CD4-positive, alpha-beta T cell treated with Interleukin-10 for 1 hour (primary cell): Measurements from ENCODE around the gene SNAPIN.
"Not testable (repeated sequence)": the region's sequence is repeated elsewhere in the genome, so short reads cannot be mapped to it uniquely, and the experiment has no call there.

Experiments
- DNase-seq: peaks from one replicate; pipeline ENCODE4 v3.0.0-alpha.2; 2020

SNAPIN gene

DNA sequence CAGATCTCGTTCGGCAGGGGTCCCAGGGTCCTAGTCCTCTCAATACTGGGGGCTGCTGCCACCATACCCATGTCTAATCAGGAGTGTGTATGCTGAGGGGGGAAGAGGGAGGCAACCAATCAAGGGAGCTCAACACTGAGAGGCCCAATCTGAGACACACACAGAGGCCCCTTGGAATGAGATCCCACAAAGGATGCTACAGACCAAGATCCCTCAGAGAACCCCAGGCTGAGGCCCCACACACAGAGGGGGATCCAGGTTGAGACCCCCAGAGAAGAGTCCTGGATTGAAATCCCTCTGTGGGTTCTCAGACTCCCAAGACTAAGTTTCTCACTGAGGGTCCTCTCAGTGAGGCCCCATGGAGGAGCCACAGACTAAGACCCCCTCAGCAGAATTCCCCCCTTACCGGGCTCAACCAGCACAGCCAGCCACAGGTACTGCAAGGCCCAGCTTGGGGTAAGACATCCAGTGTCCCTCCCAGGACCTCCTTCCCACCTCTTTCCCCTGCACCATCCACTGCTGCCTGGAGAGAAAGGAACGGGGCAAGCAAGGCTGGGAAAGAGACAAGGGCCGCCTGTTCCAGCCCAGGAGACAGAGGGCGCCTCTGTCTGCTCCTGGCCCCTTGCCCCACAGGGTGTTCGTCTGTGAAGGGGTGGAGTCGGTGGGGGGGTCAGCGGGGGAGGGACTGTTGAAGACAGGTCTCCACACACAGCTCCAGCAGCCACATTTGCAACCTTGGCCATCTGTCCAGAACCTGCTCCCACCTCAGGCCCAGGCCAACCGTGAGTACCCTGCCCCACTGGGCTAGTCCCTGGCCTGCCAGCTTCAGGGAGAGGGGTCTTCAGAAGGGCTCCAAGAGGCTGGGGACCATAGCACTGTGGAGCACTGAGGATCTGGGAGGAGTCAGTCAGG is 30.5 kb upstream of the SNAPIN start, which contains the start of gene S100A1:
TSS of gene S100A1 (plus strand) at position 720 of the 912 bp plus-strand sequence. CDS start 2,088 bp downstream, outside the sequence.
- no peak for DNase-seq

DNA sequence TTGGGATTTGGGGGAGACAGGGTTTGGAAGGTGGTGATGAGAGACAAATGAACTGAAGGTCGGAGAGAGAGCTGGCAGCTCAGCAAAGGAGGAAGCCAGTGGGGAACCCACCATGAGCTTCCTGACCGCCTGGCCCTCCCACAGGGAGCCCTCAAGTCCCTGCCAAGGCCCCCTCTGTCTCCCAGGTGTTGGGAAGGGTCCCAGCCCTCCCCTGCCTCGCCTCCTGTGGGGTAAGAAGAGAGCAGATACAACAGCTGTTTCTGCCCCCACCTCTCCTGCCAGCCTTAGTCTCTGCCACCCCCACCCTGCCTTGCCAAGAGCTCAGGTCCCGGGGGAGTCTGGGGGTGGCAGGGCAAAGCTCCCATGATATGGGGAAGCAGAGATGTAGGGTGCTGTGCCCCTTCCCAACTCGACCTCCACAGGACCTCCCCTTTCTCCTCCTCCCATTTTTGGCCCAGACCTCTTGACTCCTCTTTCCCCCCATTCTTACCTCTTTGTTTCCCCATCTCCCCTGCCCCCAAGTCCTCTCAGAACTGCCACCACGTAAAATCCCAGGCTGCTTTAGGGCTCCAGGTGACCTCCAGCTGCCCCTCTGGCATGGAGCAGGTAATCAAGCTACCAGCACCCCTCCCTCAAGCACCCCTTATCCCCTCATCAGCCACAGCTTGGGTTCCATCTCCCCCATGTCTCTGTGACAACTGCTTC is 29.7 kb upstream of the SNAPIN start:
- no peak for DNase-seq

DNA sequence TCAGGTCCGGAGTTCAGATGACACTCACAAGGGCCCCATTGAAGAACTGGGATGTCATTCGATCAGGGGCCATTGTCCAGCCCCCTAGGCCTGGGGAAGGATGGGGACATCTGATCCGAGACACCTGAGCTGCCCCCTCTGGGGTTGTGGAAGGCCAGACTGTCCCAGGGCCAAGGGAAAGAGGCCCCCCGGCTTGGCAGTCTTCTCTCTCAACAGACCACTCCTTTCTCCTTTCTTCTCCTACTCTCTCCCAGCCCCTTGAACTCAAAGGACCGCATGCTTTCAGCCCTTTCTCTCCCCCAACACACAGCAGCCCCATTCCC is 29.2 kb upstream of the SNAPIN start:
- DNase-seq = no peak

- no peak for DNase-seq
These were observed 28.5 kb upstream of the SNAPIN start for GRCh38 chr1:153629971-153630370.

DNA sequence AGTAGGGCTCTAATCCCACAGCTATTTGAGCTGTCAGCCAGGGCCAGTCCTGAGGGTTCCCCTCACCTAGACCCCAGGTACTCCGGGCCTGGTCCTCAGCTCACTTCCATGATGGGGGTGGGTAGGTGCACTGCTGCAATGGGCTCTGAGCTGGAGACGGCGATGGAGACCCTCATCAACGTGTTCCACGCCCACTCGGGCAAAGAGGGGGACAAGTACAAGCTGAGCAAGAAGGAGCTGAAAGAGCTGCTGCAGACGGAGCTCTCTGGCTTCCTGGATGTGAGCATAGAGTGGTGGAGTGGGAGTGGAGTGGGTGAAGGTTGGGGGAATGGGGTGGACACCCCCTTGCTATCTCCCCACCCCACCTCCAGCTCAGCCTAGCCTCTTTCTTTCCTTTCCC is 28.1 kb upstream of the SNAPIN start:
- DNase-seq = no peak

DNA sequence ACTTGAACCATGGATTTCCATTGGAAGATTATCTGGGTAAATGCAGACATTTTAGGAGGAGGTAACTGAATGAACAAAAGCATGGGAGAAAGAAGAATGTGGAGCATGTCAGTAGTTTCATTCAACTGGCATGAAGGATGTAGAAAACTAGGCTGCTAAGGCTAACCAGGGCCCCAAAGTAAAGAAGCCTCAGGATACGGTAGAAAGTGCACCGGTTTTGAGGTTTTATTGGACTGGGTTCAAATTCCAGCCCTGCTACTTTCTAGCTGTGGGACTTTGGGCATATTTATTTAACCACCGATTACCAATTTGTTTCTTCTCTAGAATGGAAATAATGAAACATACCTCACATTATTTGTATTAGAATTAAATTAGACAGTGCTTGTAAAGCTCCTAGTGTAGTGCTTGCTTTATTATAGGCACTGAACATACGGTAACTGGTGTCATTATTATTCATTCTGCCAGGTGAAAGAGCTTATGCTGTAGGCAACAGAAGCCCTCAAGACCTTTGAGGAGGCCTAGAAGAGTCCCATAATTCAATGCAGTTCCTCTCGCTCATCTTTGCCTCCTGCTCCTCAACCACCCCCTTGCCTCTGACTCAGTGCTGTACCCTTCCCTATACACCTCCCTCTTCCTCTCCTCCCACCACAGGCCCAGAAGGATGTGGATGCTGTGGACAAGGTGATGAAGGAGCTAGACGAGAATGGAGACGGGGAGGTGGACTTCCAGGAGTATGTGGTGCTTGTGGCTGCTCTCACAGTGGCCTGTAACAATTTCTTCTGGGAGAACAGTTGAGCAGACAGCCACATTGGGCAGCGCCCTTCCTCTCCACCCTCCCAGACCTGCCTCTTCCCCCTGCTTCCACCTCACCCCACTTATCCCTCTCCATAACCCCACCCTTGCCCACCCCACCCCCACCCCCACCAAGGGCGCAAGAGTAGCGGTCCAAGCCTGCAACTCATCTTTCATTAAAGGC is 27.2 kb upstream of the SNAPIN start:
- DNase-seq = no peak

DNA sequence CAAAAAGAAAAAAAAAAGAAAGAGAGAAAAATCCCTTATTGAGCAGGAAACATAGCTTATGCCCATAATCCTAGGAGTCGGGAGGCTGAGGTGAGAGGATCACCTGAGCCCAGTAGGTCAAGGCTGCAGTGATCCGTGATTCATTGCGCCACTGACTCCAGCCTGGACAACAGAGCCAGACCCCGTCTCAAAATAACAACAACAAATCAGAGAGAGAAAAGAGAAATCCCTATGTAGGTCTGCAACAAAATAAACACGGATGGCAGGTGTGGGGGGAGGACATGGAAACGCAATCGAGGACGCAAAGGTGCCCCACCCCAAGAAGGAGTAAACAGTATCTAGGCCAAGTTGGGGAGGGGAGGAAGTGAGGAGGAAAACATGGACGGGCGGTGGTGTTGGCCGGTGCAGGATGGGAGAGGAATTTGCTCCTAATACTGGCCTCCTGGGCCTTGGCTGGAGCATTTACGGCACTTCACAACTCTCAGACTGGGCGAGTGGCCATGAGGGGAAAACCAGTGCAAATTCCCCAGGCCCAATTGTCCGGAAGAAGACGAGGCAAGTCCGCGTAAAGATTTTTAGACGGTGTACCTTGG is 25.2 kb upstream of the SNAPIN start:
- DNase-seq = no peak

GRCh38 chr1:153633754-153634665 is 24.5 kb upstream of the SNAPIN start, which contains the start of gene CHTOP:
TSS of gene CHTOP (plus strand) at chr1:153634066. CDS start at chr1:153636589, 2,523 bp downstream.
- peak; percentile 97 for DNase-seq

DNA sequence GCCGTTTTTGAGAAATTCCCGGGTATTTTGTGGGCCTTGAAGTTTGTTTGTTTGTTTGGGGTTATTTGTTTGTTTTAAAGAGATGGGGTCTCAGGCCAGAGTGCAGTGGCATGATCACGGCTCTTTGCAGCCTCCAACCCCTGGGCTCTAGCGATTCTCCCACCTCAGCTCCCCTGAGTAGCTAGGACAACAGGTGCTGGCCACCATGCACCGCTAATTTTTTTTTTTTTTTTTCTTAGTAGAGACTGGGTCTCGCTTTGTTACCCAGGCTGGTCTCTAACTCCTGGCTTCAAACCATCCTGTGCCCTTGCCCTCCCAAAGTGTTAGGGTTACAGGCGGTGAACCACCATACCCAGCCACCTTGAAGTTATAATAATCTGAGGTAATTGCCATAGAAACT is 22.6 kb upstream of the SNAPIN start:
- DNase-seq = no peak

GRCh38 chr1:153636312-153636711 is 22.2 kb upstream of the SNAPIN start:
- DNase-seq = no peak

- no peak for DNase-seq
These were observed 20.2 kb upstream of the SNAPIN start for GRCh38 chr1:153638261-153638660.

DNA sequence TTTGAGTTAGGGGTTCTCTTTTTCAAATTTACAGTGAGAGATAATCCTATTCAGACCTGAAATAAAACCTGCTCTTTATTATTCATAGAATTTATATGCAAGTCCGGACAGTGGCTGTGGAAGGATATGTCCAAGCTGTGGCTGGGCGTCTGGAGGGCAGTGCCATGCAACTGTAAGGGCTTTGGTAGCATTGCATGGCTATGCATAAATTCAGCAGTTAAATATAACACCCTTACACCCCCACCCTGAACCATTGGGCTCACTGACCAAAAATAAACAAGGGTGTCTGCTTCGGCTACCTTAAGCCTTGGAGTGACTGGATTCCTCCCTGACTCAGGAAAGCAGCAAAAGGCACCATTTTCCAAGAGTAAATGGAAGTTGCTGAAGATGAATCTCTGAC is 19.2 kb upstream of the SNAPIN start:
- DNase-seq = no peak

DNA sequence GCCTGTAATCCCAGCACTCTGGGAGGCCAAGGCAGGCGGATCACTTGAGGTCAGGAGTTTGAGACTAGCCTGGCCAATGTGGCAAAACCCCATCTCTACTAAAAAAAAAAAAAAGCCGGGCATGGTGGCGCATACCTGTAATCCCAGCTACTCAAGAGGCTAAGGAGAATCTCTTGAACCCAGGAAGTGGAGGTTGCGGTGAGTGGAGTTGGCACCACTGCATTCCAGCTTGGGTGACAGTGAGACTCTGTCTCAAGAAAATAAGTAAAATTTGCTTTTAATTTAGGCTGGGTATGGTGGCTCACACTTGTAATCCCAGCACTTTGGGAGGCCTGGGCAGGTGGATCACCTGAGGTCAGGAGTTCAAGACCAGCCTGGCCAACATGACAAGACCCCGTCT is 18.3 kb upstream of the SNAPIN start:
- not testable (repeated sequence) for DNase-seq

DNA sequence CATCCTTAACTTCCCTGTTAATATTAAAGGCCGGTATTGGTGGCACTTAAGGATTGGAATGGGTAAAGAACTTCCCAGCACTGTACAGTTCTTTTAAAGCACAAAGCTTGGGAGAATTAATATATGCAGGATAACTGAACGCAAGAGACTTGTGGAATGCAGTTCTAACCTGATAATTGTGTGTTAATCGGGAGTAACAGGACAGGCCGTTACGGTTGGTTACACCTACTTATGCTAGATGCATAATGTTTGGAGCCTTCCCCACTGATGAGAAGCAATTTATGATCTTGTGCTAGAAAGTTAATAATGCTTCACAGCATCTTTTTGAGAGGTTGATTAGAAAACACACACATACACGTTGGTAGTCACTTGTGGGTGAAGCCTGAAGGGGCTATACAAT is 17.6 kb upstream of the SNAPIN start:
- DNase-seq = no peak

GRCh38 chr1:153642161-153642560 is 16.3 kb upstream of the SNAPIN start:
- DNase-seq = no peak

DNA sequence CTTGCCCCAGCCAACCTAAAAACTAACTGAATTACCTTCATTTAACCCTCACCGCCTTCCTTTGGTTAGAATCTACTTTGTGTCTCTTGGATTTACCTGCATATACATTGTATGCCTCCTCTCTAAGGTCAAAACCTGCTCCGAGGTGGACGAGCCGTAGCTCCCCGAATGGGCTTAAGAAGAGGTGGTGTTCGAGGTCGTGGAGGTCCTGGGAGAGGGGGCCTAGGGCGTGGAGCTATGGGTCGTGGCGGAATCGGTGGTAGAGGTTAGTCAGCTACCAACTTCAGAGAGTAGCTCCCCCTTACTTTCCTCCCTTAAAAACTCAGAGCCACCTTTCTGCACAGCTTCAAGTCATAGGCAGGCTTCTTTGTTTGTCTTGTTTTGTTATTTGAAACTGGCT is 15.4 kb upstream of the SNAPIN start:
- DNase-seq = no peak

DNA sequence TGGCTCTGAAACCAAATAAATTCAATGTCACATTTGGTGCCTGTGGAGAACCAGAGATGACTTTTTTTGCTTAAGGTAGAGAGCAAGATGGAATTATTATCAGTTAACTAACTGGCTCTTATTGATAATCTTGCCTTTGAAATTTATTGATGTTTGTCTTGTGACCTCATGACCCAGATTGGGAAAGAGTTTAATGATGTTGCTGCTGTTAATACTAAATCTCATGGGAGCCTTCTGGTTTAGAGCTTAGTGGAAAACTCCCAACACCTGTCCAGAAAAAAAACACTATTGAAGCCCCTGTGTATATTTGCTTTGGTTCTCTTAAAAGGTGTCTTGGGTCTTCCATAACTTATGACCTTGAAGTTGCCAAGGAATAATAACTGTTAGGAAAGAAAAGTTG is 14.7 kb upstream of the SNAPIN start:
- DNase-seq = no peak

DNA sequence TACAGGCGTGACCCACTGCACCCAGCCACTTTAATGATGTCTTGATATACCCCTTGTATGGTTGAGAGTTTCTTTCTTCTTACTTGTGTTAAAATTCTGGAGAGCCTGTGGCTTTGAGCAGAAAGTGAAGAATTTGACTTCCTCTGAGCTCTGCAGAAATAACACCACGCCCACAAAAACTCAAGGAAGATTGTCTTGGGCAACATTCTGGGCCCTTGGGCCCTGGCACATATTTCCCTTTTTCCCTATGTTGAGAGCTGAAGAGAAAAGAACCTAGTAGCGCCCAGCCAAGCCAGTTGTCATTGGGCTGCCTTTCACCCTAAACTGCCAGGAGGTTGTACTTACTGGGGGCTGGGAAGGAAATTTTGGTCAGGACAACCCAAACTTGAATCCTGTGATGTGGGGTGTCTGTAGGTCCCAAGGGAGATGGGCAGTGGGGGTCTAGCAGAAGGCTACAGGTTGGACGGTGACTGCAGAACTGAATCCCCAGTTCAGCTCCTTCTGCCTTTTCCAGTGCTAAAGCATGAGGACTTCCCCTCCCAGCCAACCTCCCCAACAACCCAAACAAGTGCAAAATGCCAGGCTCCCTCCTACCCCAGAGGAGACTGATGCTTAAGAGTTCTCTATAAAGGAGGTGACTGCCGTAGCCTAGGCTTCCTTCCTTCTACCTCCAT is 11.7 kb upstream of the SNAPIN start:
- no peak for DNase-seq

GRCh38 chr1:153647346-153647714 is 11.2 kb upstream of the SNAPIN start:
- DNase-seq = no peak

GRCh38 chr1:153648000-153648643 is 10.4 kb upstream of the SNAPIN start:
- DNase-seq = no peak
